ENCODE data around the gene PLB1. TPM values are rescaled to one million over a fixed set of nuclear protein-coding genes. Genes with fewer than 3 reads are reported as not detected.

Gene PLB1
- total RNA-seq, 1 donor from 2014 or later: 3.2 TPM

GRCh38 chr2:28586867-28587266, 91.0 kb downstream of the PLB1 start:
- no peak overlapping the region for H3K4me3 Mint-ChIP-seq (ENCODE audit: unreplicated experiment)
- DNase-seq (ENCODE audit: low spot score): no peak
- H3K9me3 Mint-ChIP-seq (ENCODE audit: unreplicated experiment): no peaks in the 10 kb centered on the region
- TF ChIP-seq, protein P1, sequence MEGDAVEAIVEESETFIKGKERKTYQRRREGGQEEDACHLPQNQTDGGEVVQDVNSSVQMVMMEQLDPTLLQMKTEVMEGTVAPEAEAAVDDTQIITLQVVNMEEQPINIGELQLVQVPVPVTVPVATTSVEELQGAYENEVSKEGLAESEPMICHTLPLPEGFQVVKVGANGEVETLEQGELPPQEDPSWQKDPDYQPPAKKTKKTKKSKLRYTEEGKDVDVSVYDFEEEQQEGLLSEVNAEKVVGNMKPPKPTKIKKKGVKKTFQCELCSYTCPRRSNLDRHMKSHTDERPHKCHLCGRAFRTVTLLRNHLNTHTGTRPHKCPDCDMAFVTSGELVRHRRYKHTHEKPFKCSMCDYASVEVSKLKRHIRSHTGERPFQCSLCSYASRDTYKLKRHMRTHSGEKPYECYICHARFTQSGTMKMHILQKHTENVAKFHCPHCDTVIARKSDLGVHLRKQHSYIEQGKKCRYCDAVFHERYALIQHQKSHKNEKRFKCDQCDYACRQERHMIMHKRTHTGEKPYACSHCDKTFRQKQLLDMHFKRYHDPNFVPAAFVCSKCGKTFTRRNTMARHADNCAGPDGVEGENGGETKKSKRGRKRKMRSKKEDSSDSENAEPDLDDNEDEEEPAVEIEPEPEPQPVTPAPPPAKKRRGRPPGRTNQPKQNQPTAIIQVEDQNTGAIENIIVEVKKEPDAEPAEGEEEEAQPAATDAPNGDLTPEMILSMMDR (IDR thresholded peaks at IDR 0.05; ENCODE audit: unreplicated experiment): no peak
- no peaks in the 10 kb centered on the region for H3K36me3 Mint-ChIP-seq (ENCODE audit: low read depth, unreplicated experiment)
- no peaks in the 10 kb centered on the region for H3K27me3 Mint-ChIP-seq (ENCODE audit: unreplicated experiment)
- H3K4me1 Mint-ChIP-seq (ENCODE audit: unreplicated experiment): peaks cover 9% of the 10 kb centered on the region
- H3K27ac Mint-ChIP-seq (ENCODE audit: unreplicated experiment): no peak overlapping the region

- H3K4me1 Mint-ChIP-seq (ENCODE audit: unreplicated experiment): peaks cover 9% of the 10 kb centered on the region
- H3K9me3 Mint-ChIP-seq (ENCODE audit: unreplicated experiment): no peaks in the 10 kb centered on the region
- TF ChIP-seq, protein P1 (IDR thresholded peaks at IDR 0.05; ENCODE audit: unreplicated experiment): no peak
- H3K27ac Mint-ChIP-seq (ENCODE audit: unreplicated experiment): no peak overlapping the region
- no peak for DNase-seq (ENCODE audit: low spot score)
- H3K4me3 Mint-ChIP-seq (ENCODE audit: unreplicated experiment): no peak overlapping the region
- H3K27me3 Mint-ChIP-seq (ENCODE audit: unreplicated experiment): peaks cover 2% of the 10 kb centered on the region
- H3K36me3 Mint-ChIP-seq (ENCODE audit: low read depth, unreplicated experiment): no peaks in the 10 kb centered on the region
Measured at GRCh38 chr2:28587526-28588291, 91.8 kb downstream of the PLB1 start.

- H3K27me3 Mint-ChIP-seq (ENCODE audit: unreplicated experiment): peaks cover 2% of the 10 kb centered on the region
- H3K9me3 Mint-ChIP-seq (ENCODE audit: unreplicated experiment): no peaks in the 10 kb centered on the region
- no peak for DNase-seq (ENCODE audit: low spot score)
- peaks cover 9% of the 10 kb centered on the region for H3K4me1 Mint-ChIP-seq (ENCODE audit: unreplicated experiment)
- TF ChIP-seq, protein P1 (IDR thresholded peaks at IDR 0.05; ENCODE audit: unreplicated experiment): no peak
- no peak overlapping the region for H3K4me3 Mint-ChIP-seq (ENCODE audit: unreplicated experiment)
- H3K36me3 Mint-ChIP-seq (ENCODE audit: low read depth, unreplicated experiment): no peaks in the 10 kb centered on the region
- H3K27ac Mint-ChIP-seq (ENCODE audit: unreplicated experiment): no peak overlapping the region
Measured at GRCh38 chr2:28588292-28588670, 92.4 kb downstream of the PLB1 start.

DNA sequence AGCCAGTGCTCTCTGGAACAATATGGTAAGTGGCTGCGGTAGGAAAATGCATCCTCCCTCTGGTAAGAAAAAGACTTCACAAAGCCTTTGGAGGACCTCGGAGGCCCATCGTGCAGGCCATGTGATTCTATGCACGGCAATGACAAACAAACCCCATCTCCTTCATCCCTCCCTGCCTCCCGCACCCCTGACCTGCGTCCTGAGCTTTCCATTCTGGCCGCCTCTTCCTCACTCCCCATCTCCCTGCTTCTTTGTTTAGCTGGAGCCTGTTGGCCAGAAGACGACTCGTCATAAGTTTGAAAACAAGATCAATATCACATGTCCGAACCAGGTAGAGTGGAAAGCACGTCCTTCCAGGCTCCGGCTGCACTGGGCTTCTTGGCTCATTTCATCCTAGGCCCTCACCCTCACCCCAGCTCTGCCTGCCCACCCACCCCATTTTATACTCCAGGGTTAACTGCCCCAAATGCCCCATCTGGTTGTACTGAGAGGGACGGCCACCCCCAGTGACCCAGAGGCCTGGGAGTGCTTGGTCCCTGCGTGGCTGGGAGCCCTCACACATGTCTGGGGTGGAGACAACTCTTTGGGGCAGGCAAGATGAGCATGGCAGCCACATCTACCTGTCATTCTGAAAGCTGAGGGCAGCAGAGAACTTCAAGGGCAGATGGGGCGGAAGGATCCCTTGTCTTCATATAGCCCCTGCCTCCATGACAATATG, 94.0 kb downstream of the PLB1 start:
- peaks cover 2% of the 10 kb centered on the region for H3K27me3 Mint-ChIP-seq (ENCODE audit: unreplicated experiment)
- no peak overlapping the region for H3K27ac Mint-ChIP-seq (ENCODE audit: unreplicated experiment)
- H3K36me3 Mint-ChIP-seq (ENCODE audit: low read depth, unreplicated experiment): no peaks in the 10 kb centered on the region
- H3K4me3 Mint-ChIP-seq (ENCODE audit: unreplicated experiment): no peak overlapping the region
- TF ChIP-seq, protein P1 (IDR thresholded peaks at IDR 0.05; ENCODE audit: unreplicated experiment): no peak
- H3K4me1 Mint-ChIP-seq (ENCODE audit: unreplicated experiment): peaks cover 17% of the 10 kb centered on the region
- no peaks in the 10 kb centered on the region for H3K9me3 Mint-ChIP-seq (ENCODE audit: unreplicated experiment)
- no peak for DNase-seq (ENCODE audit: low spot score)
